ENCODE measurements around the gene PSTPIP1.
"Not testable (repeated sequence)": the region's sequence is repeated elsewhere in the genome, so short reads cannot be mapped to it uniquely, and the experiment has no call there.

PSTPIP1 gene

GRCh38 chr15:76994971-76995945 lies at the start of gene PSTPIP1:
TSS of gene PSTPIP1 (plus strand) at chr15:76995126. CDS start at chr15:76995574, 448 bp downstream.
- peak in 1 of 2 donors; percentile 41 for DNase-seq (ENCODE audit: low read depth in 2 of 2)

GRCh38 chr15:76945494-76946093 lies 49.3 kb upstream of the PSTPIP1 start:
- no peak for DNase-seq (ENCODE audit: low read depth in 2 of 2)

- no peak for DNase-seq (ENCODE audit: low read depth in 2 of 2)
These were observed 47.5 kb upstream of the PSTPIP1 start for GRCh38 chr15:76947454-76947853.

GRCh38 chr15:76951220-76951619 lies 43.7 kb upstream of the PSTPIP1 start:
- DNase-seq (ENCODE audit: low read depth in 2 of 2) = no peak

GRCh38 chr15:76953913-76954312 lies 41.0 kb upstream of the PSTPIP1 start:
- DNase-seq (ENCODE audit: low read depth in 2 of 2) = no peak

- DNase-seq (ENCODE audit: low read depth in 2 of 2) = no peak
These were observed 40.2 kb upstream of the PSTPIP1 start for GRCh38 chr15:76954744-76955143.

- DNase-seq (ENCODE audit: low read depth in 2 of 2) = no peak
These were observed 33.5 kb upstream of the PSTPIP1 start for GRCh38 chr15:76961268-76962011.

GRCh38 chr15:76962337-76963013 lies 32.5 kb upstream of the PSTPIP1 start:
- DNase-seq (ENCODE audit: low read depth in 2 of 2) = no peak

- DNase-seq (ENCODE audit: low read depth in 2 of 2) = no peak
These were observed 31.3 kb upstream of the PSTPIP1 start for GRCh38 chr15:76963596-76963995.

- no peak for DNase-seq (ENCODE audit: low read depth in 2 of 2)
These were observed 30.8 kb upstream of the PSTPIP1 start for GRCh38 chr15:76964157-76964556.

- not testable (repeated sequence) for DNase-seq (ENCODE audit: low read depth in 2 of 2)
These were observed 28.9 kb upstream of the PSTPIP1 start for GRCh38 chr15:76966051-76966450.

GRCh38 chr15:76967067-76967466 lies 27.9 kb upstream of the PSTPIP1 start:
- DNase-seq (ENCODE audit: low read depth in 2 of 2) = no peak

GRCh38 chr15:76968306-76968705 lies 26.6 kb upstream of the PSTPIP1 start:
- DNase-seq (ENCODE audit: low read depth in 2 of 2) = no peak

- DNase-seq (ENCODE audit: low read depth in 2 of 2) = no peak
These were observed 22.3 kb upstream of the PSTPIP1 start for GRCh38 chr15:76972389-76973361.

GRCh38 chr15:76973362-76973743 lies 21.6 kb upstream of the PSTPIP1 start:
- peak in 1 of 2 donors; percentile 54 for DNase-seq (ENCODE audit: low read depth in 2 of 2)

- DNase-seq (ENCODE audit: low read depth in 2 of 2) = no peak
These were observed 21.0 kb upstream of the PSTPIP1 start for GRCh38 chr15:76973906-76974305.

- no peak for DNase-seq (ENCODE audit: low read depth in 2 of 2)
These were observed 20.4 kb upstream of the PSTPIP1 start for GRCh38 chr15:76974456-76975036.

GRCh38 chr15:76976141-76976540 lies 18.8 kb upstream of the PSTPIP1 start:
- DNase-seq (ENCODE audit: low read depth in 2 of 2) = no peak

GRCh38 chr15:76976572-76977270 lies 18.2 kb upstream of the PSTPIP1 start:
- DNase-seq (ENCODE audit: low read depth in 2 of 2) = no peak
